SKM-1 (cell line): Measurements from ENCODE around the gene KRTAP12-4.
"Not testable (repeated sequence)": the region's sequence is repeated elsewhere in the genome, so short reads cannot be mapped to it uniquely, and the experiment has no call there.

Experiments used
- DNase-seq: peaks from one replicate; lab custom pipeline; 2025; ENCODE audit not compliant: unreplicated experiment; lab: John Stamatoyannopoulos, UW

Gene KRTAP12-4

GRCh38 chr21:44613386-44614155 lies 40.9 kb downstream of the KRTAP12-4 start:
- DNase-seq, result no peak

GRCh38 chr21:44612669-44613229 lies 41.7 kb downstream of the KRTAP12-4 start:
- DNase-seq, result no peak

- no peak for DNase-seq
These were observed 42.4 kb downstream of the KRTAP12-4 start, which contains the start of gene KRTAP10-8 for GRCh38 chr21:44612029-44612486. Gene KRTAP10-8, plus strand, starts transcription at chr21:44612079. Its CDS starts 22 bp downstream, at chr21:44612101.

- no peak for DNase-seq
These were observed 42.9 kb downstream of the KRTAP12-4 start for GRCh38 chr21:44611551-44611950.

- not testable (repeated sequence) for DNase-seq
These were observed 44.2 kb downstream of the KRTAP12-4 start for GRCh38 chr21:44610157-44610843.

GRCh38 chr21:44609193-44609592 lies 45.3 kb downstream of the KRTAP12-4 start:
- DNase-seq, result no peak

GRCh38 chr21:44606495-44606894 lies 48.0 kb downstream of the KRTAP12-4 start:
- DNase-seq, result no peak
